GM19468 (cell line): ENCODE data around the gene SERINC1.

Experiments
- ATAC-seq: cut with Tn5 transposase; IDR thresholded peaks from one replicate; pipeline ENCODE4 v1.9.1; 2021; ENCODE audit warnings: mild to moderate bottlenecking, moderate library complexity, moderate number of reproducible peaks; ENCODE audit not compliant: unreplicated experiment; ENCODE audit errors: extremely low read depth

Gene SERINC1

GRCh38 chr6:122399055-122399347, 72.6 kb downstream of the SERINC1 start:
- peak; percentile 1 for ATAC-seq

GRCh38 chr6:122394016-122394415, 77.6 kb downstream of the SERINC1 start:
- ATAC-seq, result no peak

- no peak for ATAC-seq
These were observed 78.2 kb downstream of the SERINC1 start for GRCh38 chr6:122393351-122393896.
